Jurkat, Clone E6-1 (cell line): ENCODE data around the gene LZTS3. TPM values are rescaled to one million over a fixed set of nuclear protein-coding genes. Genes with fewer than 3 reads are reported as not detected.
"Not testable (repeated sequence)": the region's sequence is repeated elsewhere in the genome, so short reads cannot be mapped to it uniquely, and the experiment has no call there.

Experiments used
- DNase-seq: peaks from one replicate; pipeline ENCODE4 v3.0.0-alpha.2; 2011; ENCODE audit warnings: low read depth, low spot score
- H3K4me3 ChIP-seq: 2 replicates; pipeline ENCODE4 v1.5.1; 2011; ENCODE audit warnings: mild to moderate bottlenecking, low read length, control low read depth, moderate library complexity
- polyA plus RNA-seq: library from polyadenylated mRNA; unstranded; fragments of >200 nt; gene quantifications from one replicate; pipeline ENCODE4 v1.2.1, GENCODE V29; 2012; ENCODE audit warnings: missing spikeins; ENCODE audit not compliant: insufficient read length, insufficient read depth

The LZTS3 gene
- polyA plus RNA-seq: 2.5 TPM

DNA sequence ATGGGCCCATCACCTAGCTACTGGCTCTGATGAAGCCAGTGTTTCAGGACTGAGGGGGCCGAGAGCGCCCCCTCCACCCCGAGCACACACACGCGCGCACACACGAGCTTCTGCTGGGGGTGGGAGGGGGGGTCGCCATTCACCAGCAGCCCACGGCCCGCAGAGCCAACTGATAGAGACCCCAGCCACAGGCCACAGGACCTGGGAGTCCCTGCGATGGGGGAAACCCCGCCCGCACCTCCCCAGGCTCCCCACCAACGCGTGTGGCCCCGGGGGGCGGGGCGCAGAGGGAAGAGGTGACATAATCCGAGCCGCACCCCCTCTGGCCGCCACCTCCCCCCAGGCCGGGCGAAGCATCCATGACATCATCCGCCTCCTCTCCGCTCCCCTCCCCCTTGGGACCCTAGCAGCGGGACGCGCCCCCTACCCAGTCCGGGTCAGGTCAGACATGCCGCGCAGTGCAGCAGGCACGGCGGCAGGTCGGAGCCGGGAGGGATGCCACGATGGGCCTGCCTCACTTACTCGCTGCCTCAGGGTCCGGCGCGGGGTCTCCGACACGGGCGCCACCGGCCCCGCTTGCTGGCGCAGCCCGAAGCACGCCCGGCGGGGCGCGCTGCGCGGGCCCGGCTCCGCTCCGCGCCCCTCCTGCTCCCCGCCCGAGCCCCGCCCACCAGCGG lies at the start of gene LZTS3:
TSS of gene LZTS3 (minus strand) at position 617 of the 677 bp plus-strand sequence. CDS start 6,386 bp downstream, outside the sequence.
- peak within 1 kb of the TSS; percentile 79 for H3K4me3 ChIP-seq
- peak; percentile 45 for DNase-seq

GRCh38 chr20:3221398-3222226 lies 48.3 kb upstream of the LZTS3 start:
- no peak overlapping the region for H3K4me3 ChIP-seq
- DNase-seq: no peak

GRCh38 chr20:3218307-3218988 lies 45.1 kb upstream of the LZTS3 start:
- peak; percentile 29 for DNase-seq
- no peak overlapping the region for H3K4me3 ChIP-seq

GRCh38 chr20:3215359-3215917 lies 42.1 kb upstream of the LZTS3 start:
- not testable (repeated sequence) for H3K4me3 ChIP-seq, DNase-seq

DNA sequence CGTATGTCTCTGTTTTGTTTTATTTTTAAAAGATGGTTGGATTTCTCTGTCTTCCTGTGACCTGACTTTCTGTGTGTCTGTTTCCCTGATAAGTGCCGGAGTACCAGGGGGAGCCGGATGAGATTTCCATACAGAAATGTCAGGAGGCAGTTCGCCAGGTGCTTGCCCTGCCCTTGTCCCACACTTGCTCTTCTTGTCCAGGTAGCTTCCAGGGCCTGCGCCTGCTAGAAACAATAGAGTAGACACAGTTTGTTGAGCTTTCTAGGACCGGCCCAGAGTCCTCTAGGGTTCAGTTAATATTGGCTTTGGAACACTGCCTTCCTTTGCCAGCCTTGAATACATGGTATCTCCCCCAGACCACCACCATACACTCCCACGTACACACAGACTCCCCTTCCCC lies 39.9 kb upstream of the LZTS3 start:
- H3K4me3 ChIP-seq: no peak overlapping the region
- no peak for DNase-seq

DNA sequence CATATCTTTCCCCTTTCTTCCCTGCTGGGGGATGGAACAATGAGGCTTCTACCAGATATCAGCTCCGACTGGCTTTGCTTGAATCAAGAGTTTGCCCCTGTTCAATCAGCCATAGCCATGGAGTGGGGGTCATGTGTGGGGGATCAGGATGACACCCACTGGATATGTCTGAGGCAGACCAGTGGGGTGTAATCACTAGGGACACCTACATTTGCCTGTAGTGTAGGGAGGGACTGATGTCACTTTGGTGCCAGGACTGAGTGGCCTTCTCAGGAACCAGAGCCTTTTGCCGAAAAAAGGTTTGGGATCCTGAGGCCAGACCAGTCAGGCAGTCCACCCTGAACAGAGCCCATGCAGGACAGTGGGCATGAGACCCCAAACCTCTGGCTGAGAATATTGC lies 37.0 kb upstream of the LZTS3 start:
- DNase-seq: no peak
- H3K4me3 ChIP-seq: peak overlapping the region; percentile 78

DNA sequence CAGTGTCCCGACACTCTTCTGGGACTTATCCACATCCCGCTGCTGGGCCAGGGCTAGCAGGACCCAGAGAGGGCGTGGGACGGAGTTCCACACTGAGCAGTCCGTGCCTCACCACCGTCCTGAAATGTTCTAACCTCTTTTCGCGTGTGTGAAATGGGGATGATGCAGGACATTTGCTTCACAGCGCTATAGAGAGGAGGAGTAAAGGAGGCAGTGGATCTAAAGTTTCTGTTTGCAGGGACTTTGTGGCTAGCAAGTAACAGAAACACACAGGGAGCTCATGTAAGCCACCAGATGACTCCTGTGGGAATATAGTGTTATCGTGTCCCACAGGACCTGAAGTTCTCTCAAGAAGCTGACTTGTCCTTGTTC lies 36.6 kb upstream of the LZTS3 start:
- H3K4me3 ChIP-seq: peak overlapping the region; percentile 78
- DNase-seq: no peak

- peak within 1 kb of the TSS; percentile 78 for H3K4me3 ChIP-seq
- DNase-seq: peak; percentile 39
Observed at GRCh38 chr20:3209257-3209945, 36.1 kb upstream of the LZTS3 start, which contains the start of gene ITPA. Gene ITPA (plus strand): TSS chr20:3209498. CDS start chr20:3209552, 54 bp downstream.

GRCh38 chr20:3208786-3209256 lies 35.5 kb upstream of the LZTS3 start:
- DNase-seq: no peak
- peak overlapping the region; percentile 78 for H3K4me3 ChIP-seq

- peak; percentile 73 for DNase-seq
- H3K4me3 ChIP-seq: peak within 1 kb of the TSS; percentile 96
Observed at GRCh38 chr20:3204124-3204794, 30.9 kb upstream of the LZTS3 start, which contains the start of gene DDRGK1. Gene DDRGK1 (minus strand): TSS chr20:3204682. CDS start chr20:3204627, 55 bp downstream.

DNA sequence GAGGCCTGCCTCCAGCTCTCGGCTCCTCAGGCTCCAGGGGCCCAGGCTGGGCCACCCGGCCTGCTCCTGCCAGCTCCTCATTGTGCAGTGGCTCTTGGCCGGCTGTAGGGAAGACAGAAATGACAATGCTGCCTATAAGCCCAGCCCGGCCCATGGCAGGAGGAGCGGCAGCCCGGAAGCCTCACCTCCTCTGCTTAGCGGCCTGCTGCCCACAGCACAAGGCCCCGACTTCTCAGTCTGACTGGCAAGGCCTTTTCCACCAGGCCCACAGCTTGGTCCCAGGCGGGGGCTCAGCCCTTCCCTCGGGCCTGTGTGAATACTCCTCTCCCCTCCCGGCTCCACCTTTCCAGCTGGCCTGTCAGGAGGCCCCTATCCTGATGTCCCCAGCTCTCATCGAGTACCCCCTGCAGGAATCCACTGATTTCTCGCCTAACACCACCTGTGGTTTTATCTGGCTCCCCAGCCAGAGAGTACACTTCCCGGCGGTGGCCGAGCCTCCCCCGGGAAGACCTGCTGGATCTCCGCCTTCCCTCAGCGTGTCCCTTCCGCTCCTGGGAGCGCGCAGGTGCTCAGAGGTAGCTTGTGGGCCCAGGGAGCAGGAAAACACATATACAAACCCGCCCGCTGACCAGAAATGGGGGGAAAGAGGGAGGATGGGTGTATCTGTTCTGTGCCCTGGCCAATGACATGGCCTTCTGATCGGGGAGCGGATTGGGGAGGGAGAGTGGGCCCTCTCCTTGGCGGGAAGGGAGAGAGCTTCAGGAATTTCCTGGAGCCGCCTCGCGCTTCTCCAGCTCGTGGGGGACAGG lies 30.2 kb upstream of the LZTS3 start:
- peak overlapping the region; percentile 96 for H3K4me3 ChIP-seq
- no peak for DNase-seq

- no peak for DNase-seq
- peak overlapping the region; percentile 96 for H3K4me3 ChIP-seq
Observed at GRCh38 chr20:3202965-3203314, 29.6 kb upstream of the LZTS3 start.

GRCh38 chr20:3199976-3200755 lies 26.8 kb upstream of the LZTS3 start:
- DNase-seq: no peak
- no peak overlapping the region for H3K4me3 ChIP-seq

DNA sequence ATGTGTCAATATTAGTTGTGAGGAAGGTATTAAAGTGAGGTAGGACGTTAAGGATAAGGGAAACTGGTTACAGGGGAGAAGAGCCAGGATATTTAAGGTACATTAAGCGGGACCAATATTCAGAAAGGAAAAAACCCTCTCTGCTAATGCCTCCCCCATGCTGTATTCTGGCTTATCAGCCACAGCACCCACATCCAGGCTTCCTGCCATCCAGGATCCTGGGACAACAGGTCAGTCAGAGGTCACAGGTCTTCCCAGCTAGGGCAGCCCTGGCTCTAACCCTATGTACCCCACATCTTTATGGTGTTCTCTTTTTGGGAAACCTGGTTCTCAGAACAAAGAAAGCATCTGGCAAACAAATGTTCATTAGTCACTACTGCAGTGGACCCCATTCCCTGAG lies 25.9 kb upstream of the LZTS3 start:
- H3K4me3 ChIP-seq: no peak overlapping the region
- DNase-seq: no peak

- H3K4me3 ChIP-seq: no peak overlapping the region
- no peak for DNase-seq
Observed at GRCh38 chr20:3195590-3196237, 22.4 kb upstream of the LZTS3 start.

- H3K4me3 ChIP-seq: no peak overlapping the region
- DNase-seq: no peak
Observed at GRCh38 chr20:3194617-3195280, 21.4 kb upstream of the LZTS3 start.
